ENCODE measurements around the gene MMP25. TPM values are rescaled to one million over a fixed set of nuclear protein-coding genes. Genes with fewer than 3 reads are reported as not detected.

The MMP25 gene
- total RNA-seq (2021; ENCODE audit: unreplicated experiment) (0.67 TPM), Bru-seq, nascent RNA (percentile 24 among the genes with signal in this experiment), BruChase-seq, experiment 1, labeled RNA remaining after a 2-hour chase (percentile 16 among the genes with signal in this experiment), BruChase-seq, experiment 2, labeled RNA remaining after a 6-hour chase (percentile 22 among the genes with signal in this experiment)
- polyA plus RNA-seq (2012; ENCODE audit: insufficient read length), result 2.1 TPM
- long read RNA-seq, partial matches to known transcripts, result 0 of 3 reads
- long read RNA-seq, other reads (novel, unspliced or antisense), result 3 of 3 reads

GRCh38 chr16:3045758-3046640 is at the start of gene MMP25:
TSS of gene MMP25 (plus strand) at chr16:3046561. CDS start at chr16:3046918, 357 bp downstream.
- in situ Hi-C loops (cut with HindIII; ENCODE audit: low pct_unique_long_range_greater_than_20kb, low sequenced_read_pairs) (no loop called here), intact Hi-C loops (cut with micrococcal nuclease; ENCODE audit: unreplicated experiment) (no loop called here)
- POLR2A ChIA-PET, result interaction anchor here (0.6 kb wide), 1 partner anchor 15 kb away, joined by 3 read pairs; no protein-coding TSS in a partner anchor
- TF ChIP-seq CTCF (IDR thresholded peaks at IDR 0.05) (no peak), SIN3A (IDR thresholded peaks at IDR 0.05; ENCODE audit: borderline replicate concordance, insufficient read depth, low read depth, low read length) (no peak), TCF7L2 (IDR thresholded peaks at IDR 0.05; ENCODE audit: low read depth, low read length) (no peak), REST (IDR thresholded peaks at IDR 0.05; ENCODE audit: insufficient read depth in 1 of 2, low read depth in 2 of 2, low read length in 1 of 2) (no peak), POLR2AphosphoS5 (IDR thresholded peaks at IDR 0.05; ENCODE audit: low read depth, low read length) (no peak)
- DNase-seq (ENCODE audit: low read depth, low spot score) (no peak), ATAC-seq (peak; percentile 62)
- Histone ChIP-seq H3K9me3 (ENCODE audit: control insufficient read depth, insufficient read depth, low read depth, low read length) (no peaks in the 10 kb centered on the region), H3K27me3 (ENCODE audit: control insufficient read depth, insufficient read depth, low read length) (no peaks in the 10 kb centered on the region), H3K36me3 (ENCODE audit: control insufficient read depth, insufficient read depth, low read length) (no peaks in the 10 kb centered on the region), H3K27ac (ENCODE audit: low read length) (no peak within 1 kb of the TSS), H3K4me1 (ENCODE audit: control insufficient read depth, insufficient read depth, low read length) (no peaks in the 10 kb centered on the region), H3K4me3 (ENCODE audit: low read depth in 2 of 2, low read length in 2 of 2) (peak within 1 kb of the TSS; percentile 51 to 59)
- no TSS peak for BruUV-seq (replicated peaks)
- CTCF ChIA-PET, result interaction anchor here (0.5 to 0.7 kb wide), 3 partner anchors 13 to 605 kb away, joined by 3 to 4 read pairs (median 4); no protein-coding TSS in a partner anchor

- no peak for DNase-seq (ENCODE audit: low read depth, low spot score)
- no peaks in the 10 kb centered on the region for H3K27me3 ChIP-seq (ENCODE audit: control insufficient read depth, insufficient read depth, low read length)
- in situ Hi-C loops (cut with HindIII; ENCODE audit: low pct_unique_long_range_greater_than_20kb, low sequenced_read_pairs) (no loop called here), intact Hi-C loops (cut with micrococcal nuclease; ENCODE audit: unreplicated experiment) (no loop called here)
- no peaks in the 10 kb centered on the region for H3K36me3 ChIP-seq (ENCODE audit: control insufficient read depth, insufficient read depth, low read length)
- BruUV-seq (replicated peaks), result no TSS peak
- TF ChIP-seq REST (IDR thresholded peaks at IDR 0.05; ENCODE audit: insufficient read depth in 1 of 2, low read depth in 2 of 2, low read length in 1 of 2) (no peak), POLR2AphosphoS5 (IDR thresholded peaks at IDR 0.05; ENCODE audit: low read depth, low read length) (no peak), TCF7L2 (IDR thresholded peaks at IDR 0.05; ENCODE audit: low read depth, low read length) (no peak), SIN3A (IDR thresholded peaks at IDR 0.05; ENCODE audit: borderline replicate concordance, insufficient read depth, low read depth, low read length) (no peak), CTCF (IDR thresholded peaks at IDR 0.05) (no peak)
- H3K9me3 ChIP-seq (ENCODE audit: control insufficient read depth, insufficient read depth, low read depth, low read length), result no peaks in the 10 kb centered on the region
- H3K27ac ChIP-seq (ENCODE audit: low read length), result no peak overlapping the region
- ChIA-PET CTCF (no interaction called here), POLR2A (interaction anchor here (0.6 kb wide), 1 partner anchor 27 kb away, joined by 5 read pairs; no protein-coding TSS in a partner anchor)
- no peak overlapping the region for H3K4me3 ChIP-seq (ENCODE audit: low read depth in 2 of 2, low read length in 2 of 2)
- no peaks in the 10 kb centered on the region for H3K4me1 ChIP-seq (ENCODE audit: control insufficient read depth, insufficient read depth, low read length)
- ATAC-seq, result no peak
Measured at GRCh38 chr16:2999929-3000328, 46.4 kb upstream of the MMP25 start.

Data from Panc1 (cell line).